Head of caudate nucleus (tissue), 42 donors: ENCODE measurements around the gene GFPT2.

Experiments
- DNase-seq, 42 donors: peaks; one replicate each; pipeline versions ENCODE4 v3.0.0 to v3.0.0-alpha.2; 2020 to 2021; ENCODE audit warnings: mixed read lengths in 7 of 42
- intact Hi-C: fragments of 100-400 bp; cut with DNase I; formaldehyde crosslinking; loops from one replicate; pipeline ENCODE4 v1.15.0; 2022

The GFPT2 gene

GRCh38 chr5:180358179-180358578 is 5.0 kb upstream of the GFPT2 start:
- intact Hi-C loops, result no loop called here
- no peak for DNase-seq

GRCh38 chr5:180354966-180355365 is 1.8 kb upstream of the GFPT2 start:
- intact Hi-C loops, result no loop called here
- no peak for DNase-seq

GRCh38 chr5:180353980-180354452 is 880 bp upstream of the GFPT2 start:
- DNase-seq, result peak in 4 of 42 donors; percentile 24 to 49 (median 41)
- intact Hi-C loops, result no loop called here

GRCh38 chr5:180352116-180353047 is 754 bp downstream of the GFPT2 start:
- intact Hi-C loops, result no loop called here
- DNase-seq, result peak in 35 of 42 donors; percentile 10 to 71 (median 42)

DNA sequence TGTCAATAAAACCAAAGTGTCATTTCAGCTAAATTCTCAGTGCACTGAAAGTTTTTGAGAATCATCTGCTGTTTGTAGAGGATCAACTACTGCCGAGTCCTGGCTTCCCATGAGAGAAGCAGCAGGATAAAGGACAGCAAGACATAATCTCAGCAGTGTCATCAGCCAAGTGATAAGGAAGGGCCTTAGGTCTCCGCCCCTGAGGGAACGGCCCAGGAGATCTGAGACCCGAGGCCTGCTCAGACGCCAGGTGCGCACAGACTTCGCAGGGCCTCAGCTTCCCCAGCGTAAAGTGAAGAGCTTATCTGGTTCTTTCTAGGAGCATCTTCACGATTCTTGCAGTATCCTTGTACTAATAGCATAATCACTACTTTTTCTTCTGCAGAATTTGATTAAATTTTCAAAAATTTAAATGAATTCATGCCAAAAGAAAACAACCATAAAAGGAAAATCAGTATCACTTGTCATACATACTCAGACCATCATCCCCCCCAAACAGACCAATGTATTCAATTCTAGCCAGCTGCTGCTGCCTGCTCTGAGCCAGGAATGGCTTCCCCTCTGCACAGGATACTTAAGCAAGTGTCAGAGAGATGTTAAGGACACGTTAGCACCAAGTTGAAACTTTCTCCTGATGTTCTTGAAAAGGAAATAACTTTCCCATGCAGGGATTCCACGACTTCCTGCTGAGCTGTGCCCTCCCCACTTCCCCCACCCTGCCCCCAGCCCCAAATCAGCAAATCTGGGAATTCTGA is 2.2 kb downstream of the GFPT2 start:
- no peak for DNase-seq
- intact Hi-C loops, result no loop called here

DNA sequence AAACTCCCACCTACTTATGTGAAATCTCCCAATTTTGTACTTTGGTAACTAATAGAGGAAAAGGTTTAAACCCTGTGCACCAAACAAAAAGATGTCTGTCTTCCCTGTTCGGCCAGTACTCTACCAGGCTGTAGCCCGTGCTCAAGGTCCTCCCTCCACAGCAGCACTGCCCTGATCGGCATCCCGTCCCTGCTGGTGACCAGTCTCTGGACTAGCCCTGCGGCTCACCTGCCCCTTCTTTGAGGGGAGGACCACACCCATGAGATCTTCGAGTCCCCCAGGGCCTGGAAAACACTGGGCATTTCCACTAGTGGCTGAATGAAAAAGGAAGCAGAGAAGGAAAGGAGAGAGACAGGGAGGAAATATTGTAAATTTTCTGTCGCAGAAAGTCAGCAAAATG is 2.8 kb downstream of the GFPT2 start:
- intact Hi-C loops, result no loop called here

GRCh38 chr5:180349391-180349790 is 3.7 kb downstream of the GFPT2 start:
- DNase-seq, result no peak
- intact Hi-C loops, result no loop called here

More for the DNA sequence above, 2.8 kb downstream of the GFPT2 start:
- no peak for DNase-seq

GRCh38 chr5:180348336-180348735 is 4.8 kb downstream of the GFPT2 start:
- intact Hi-C loops, result no loop called here

GRCh38 chr5:180347702-180348101 is 5.4 kb downstream of the GFPT2 start:
- intact Hi-C loops, result no loop called here
- DNase-seq, result no peak

More at GRCh38 chr5:180348336-180348735, 4.8 kb downstream of the GFPT2 start:
- DNase-seq, result no peak

DNA sequence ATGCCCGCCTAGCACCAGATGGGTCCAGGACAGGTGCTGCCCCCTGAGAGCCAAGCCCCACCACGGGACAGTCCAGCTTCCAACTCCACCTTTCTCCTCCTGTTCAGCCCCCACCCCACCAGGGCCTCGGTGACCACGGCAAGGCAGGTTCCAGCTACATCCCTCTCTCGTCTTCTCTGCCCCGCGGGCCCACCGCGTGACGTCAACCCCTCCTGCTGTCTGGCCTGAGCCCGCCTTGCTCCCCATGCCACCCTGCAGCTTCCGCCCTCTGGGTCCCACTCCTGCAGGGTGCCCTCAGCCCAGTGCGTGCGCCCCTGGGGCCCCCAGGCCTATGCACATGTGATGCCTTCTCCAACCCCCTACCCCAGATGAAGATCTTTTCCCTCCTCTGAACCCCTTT is 6.8 kb downstream of the GFPT2 start:
- DNase-seq, result no peak
- intact Hi-C loops, result no loop called here

DNA sequence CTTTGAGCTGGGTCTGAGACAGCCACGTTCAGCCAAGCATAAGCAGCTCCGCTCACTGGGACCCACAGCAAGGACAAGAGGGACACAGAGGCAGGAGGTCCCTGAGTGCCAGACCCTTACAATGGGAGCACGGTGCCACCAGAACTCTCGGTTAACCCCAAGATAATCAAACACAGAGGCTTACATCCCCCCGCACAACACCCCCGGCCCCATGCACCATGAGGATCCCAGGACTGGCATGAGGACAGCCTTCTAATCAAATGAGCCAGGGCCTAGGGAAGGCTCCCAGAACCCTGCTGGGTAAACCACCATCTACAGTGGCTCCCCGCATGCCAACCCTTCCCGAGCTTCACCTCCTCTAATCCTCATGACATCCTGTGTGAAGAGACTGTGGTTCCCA is 7.4 kb downstream of the GFPT2 start:
- no peak for DNase-seq
- intact Hi-C loops, result no loop called here

GRCh38 chr5:180345186-180345585 is 8.0 kb downstream of the GFPT2 start:
- DNase-seq, result no peak
- intact Hi-C loops, result no loop called here

DNA sequence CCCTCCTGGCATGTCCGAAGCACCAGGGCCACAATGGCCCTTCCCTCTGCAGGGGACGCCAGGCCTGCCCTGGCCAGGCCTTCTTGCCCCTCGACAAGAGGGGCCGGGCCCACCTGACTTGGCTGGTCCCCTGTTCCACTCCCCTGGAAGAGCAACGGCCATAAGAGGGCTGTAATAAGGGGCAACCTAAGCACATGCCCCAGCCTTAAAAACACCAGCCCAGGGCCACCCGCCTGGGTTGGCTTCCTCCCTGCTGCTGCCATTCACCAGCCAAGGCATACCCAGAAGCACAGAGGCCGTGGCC is 8.5 kb downstream of the GFPT2 start:
- no peak for DNase-seq
- intact Hi-C loops, result no loop called here

- peak in 16 of 42 donors; percentile 27 to 62 (median 44) for DNase-seq
- intact Hi-C loops, result no loop called here
Measured at GRCh38 chr5:180343831-180344695, 9.1 kb downstream of the GFPT2 start.

DNA sequence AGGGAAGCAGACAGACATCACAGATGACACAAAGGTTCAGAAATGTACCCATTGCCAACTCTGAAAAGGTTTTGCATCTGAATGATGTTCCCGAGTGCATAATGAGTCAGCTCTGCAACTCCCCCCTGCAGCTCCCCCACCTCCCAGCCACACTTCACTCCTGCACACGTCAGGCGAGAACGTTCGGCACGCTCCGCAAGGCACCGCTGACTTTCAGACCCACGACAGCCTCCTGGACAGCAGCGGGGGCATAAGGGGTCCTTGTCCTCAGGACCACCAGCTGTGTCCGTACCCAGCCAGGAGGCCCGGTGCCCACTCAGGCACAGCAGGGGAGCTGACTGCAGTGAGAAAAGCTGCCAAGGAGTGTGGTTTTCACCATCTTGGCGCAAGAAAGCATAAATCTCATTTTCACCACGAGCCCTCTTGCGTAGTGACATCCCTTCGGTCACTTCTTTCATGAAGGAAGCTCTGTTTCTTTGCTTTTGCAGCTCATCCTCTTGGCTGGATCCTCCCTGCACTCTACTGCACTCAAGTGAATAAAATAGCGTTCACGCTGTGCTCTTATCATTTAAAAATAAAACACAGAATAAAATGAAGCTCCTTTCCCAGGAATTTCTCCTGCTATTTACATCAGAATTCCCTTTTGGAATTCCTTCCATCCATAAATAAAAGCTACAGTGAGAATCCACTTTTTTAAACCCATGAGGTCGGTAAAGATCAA is 9.9 kb downstream of the GFPT2 start:
- DNase-seq, result peak in 41 of 42 donors; percentile 28 to 85 (median 60)

DNA sequence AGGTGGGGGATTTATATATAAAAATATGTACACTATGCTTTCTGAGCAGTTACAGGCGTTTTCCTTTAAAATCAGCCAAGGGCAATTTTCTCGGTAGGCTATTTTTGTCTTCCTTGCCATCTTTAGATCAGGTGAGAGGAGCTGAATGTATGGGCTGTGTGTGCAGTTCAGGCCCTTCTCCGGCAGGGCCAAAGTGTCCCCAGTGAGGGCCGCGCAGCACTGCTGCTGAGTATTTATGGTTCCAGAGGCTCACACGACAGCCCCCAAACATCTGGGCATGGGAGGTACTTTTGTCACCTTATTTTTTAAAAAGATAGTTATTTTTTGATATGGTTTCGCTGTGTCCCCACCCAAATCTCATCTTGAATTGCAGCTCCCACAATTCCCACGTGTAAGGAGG is 11.5 kb downstream of the GFPT2 start:
- DNase-seq, result no peak

More for the DNA sequence above, 9.9 kb downstream of the GFPT2 start:
- intact Hi-C loops, result no loop called here

GRCh38 chr5:180340856-180341255 is 12.3 kb downstream of the GFPT2 start:
- DNase-seq, result no peak
- intact Hi-C loops, result no loop called here

More for the DNA sequence above, 11.5 kb downstream of the GFPT2 start:
- intact Hi-C loops, result no loop called here

DNA sequence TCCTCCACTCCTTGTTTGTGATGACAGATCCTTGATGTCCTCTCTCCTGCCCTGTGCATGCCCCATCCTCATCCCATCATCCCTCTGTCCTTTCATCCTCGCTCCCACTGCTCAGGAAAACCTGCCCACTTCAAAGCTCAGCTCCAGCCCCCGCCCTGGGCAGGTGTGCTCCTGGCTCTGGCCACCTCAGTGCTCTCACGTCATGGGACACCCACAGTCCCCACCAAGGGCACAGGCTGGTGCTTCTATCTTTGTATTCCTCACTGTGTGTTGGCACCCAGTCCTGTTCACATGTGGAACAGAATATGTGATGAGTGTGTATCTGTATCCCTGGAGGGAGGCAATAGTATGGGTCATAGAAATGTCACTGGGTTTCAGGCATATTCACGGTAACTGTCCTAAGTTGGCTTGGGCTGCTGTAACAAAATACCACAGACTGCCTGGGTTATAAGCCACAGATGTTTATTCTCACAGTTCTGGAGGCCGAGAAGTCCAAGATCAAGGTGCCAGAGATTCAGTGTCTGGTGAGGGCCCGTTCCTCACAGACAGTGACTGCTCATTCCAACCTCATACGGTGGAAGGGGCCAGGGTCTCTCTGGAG is 13.5 kb downstream of the GFPT2 start:
- intact Hi-C loops, result no loop called here
- DNase-seq, result no peak
